K562 (cell line): Measurements from ENCODE around the gene POLR1A. TPM values are rescaled to one million over a fixed set of nuclear protein-coding genes. Genes with fewer than 3 reads are reported as not detected.

Experiments used
- ATAC-seq: fragments of 200-7000 bp; cut with Tn5 transposase; 3 replicates; pipeline ENCODE4 v1.9.1; 2020; ENCODE audit warnings: moderate library complexity
- BruUV-seq: library from RNA; stranded (reverse); fragments of 400-500 nt; replicated peaks from 2 replicates; lab custom pipeline; 2021; lab: Mats Ljungman, UMichigan
- CTCF ChIA-PET: fragments of 300-600 bp; formaldehyde crosslinking; extraction: SDS; loops from one replicate; lab custom pipeline; 2021; ENCODE audit warnings: low intra/inter-chr PET ratio; lab: Yijun Ruan, JAX
- POLR2A ChIA-PET: fragments of 300-600, 350-650 bp; sonication (Branson Sonifier 250); formaldehyde crosslinking; extraction: SDS; loops from one replicate; lab custom pipeline; 2021; ENCODE audit warnings: antibody characterized with exemption, inconsistent platforms; lab: Yijun Ruan, JAX
- DNase-seq, 4 experiments: peaks; one replicate each; pipeline versions ENCODE4 v3.0.0 to v3.0.0-alpha.2; 2011 to 2018; ENCODE audit warnings: low spot score in 3 of 4, mixed read lengths in 3 of 4; ENCODE audit errors: extremely low read depth in 1 of 4
- FAIRE-seq: peaks from 2 replicates; lab custom pipeline; 2011; peaks lifted over from hg19 to GRCh38; lab: Jason Lieb, UNC
- H2AFZ ChIP-seq: 2 replicates; pipeline ENCODE4 v1.6.0; 2011; ENCODE audit warnings: low read depth, low read length, control low read depth, inconsistent platforms
- H3K27ac ChIP-seq: fragments of 200-600 bp; 3 replicates; pipeline ENCODE4 v1.8.0; 2011; ENCODE audit warnings: low read depth, mild to moderate bottlenecking, control low read depth, inconsistent platforms, low read length, moderate library complexity, mixed read lengths; ENCODE audit errors: extremely low read depth
- H3K27me3 ChIP-seq, 2 experiments: fragments of 300-600 bp in 1 of 2; 2 replicates in 1 of 2; 3 replicates in 1 of 2; pipeline versions ENCODE4 v1.6.0 to v1.8.0; 2011; ENCODE audit warnings: inconsistent platforms in 2 of 2, low read length in 2 of 2, mild to moderate bottlenecking in 1 of 2, mixed read lengths in 1 of 2, moderate library complexity in 1 of 2; ENCODE audit not compliant: control insufficient read depth in 2 of 2, insufficient read depth in 2 of 2
- H3K36me3 ChIP-seq: fragments of 300-600 bp; 3 replicates; pipeline ENCODE4 v1.8.0; 2011; ENCODE audit warnings: mild to moderate bottlenecking, low read length, inconsistent platforms; ENCODE audit not compliant: control insufficient read depth, insufficient read depth
- H3K4me1 ChIP-seq, 2 experiments: fragments of 200-600 bp in 1 of 2; replicated peaks in 1 of 2; 2 replicates in 1 of 2; 3 replicates in 1 of 2; pipeline versions ENCODE4 v1.5.1 to v1.8.0; 2011; ENCODE audit warnings: inconsistent platforms in 2 of 2, low read length in 2 of 2, mild to moderate bottlenecking in 1 of 2, mixed read lengths in 1 of 2, moderate library complexity in 1 of 2; ENCODE audit not compliant: control insufficient read depth in 2 of 2, insufficient read depth in 2 of 2
- H3K4me2 ChIP-seq: 2 replicates; pipeline ENCODE4 v1.6.1; 2011; ENCODE audit warnings: low read length, control low read depth, inconsistent platforms, mixed read lengths; ENCODE audit not compliant: insufficient read depth
- H3K4me3 ChIP-seq: fragments of 200-600 bp; sonication (generic), shearing (Covaris generic); 2 replicates; pipeline ENCODE4 v1.5.1; 2016; ENCODE audit warnings: control low read depth, inconsistent platforms
- H3K79me2 ChIP-seq: fragments of 200-600 bp; 3 replicates; pipeline ENCODE4 v1.8.0; 2011; ENCODE audit warnings: low read length, inconsistent platforms; ENCODE audit not compliant: control insufficient read depth, insufficient read depth
- H3K9ac ChIP-seq, 2 experiments: 2 replicates each; pipeline versions ENCODE4 v1.6.0 to v1.6.1; 2011; ENCODE audit warnings: low read depth in 2 of 2, low read length in 2 of 2, control low read depth in 1 of 2, inconsistent platforms in 1 of 2, mild to moderate bottlenecking in 1 of 2, mixed read lengths in 1 of 2; ENCODE audit not compliant: insufficient read depth in 1 of 2
- H3K9me1 ChIP-seq: one replicate; pipeline ENCODE4 v1.6.0; 2011; ENCODE audit warnings: inconsistent platforms, mild to moderate bottlenecking, low read length, moderate library complexity; ENCODE audit not compliant: control insufficient read depth, insufficient read depth
- H3K9me3 ChIP-seq: replicated peaks from 2 replicates; pipeline ENCODE4 v1.5.1; 2011; ENCODE audit warnings: low read depth, low read length, inconsistent platforms; ENCODE audit not compliant: control insufficient read depth, insufficient read depth
- H4K20me1 ChIP-seq: replicated peaks from 2 replicates; pipeline ENCODE4 v1.6.1; 2011; ENCODE audit warnings: low read length, inconsistent platforms, mixed read lengths; ENCODE audit not compliant: control insufficient read depth, insufficient read depth
- CEBPG ChIP-seq, 3 experiments: fragments of 200-800 bp in 1 of 3; sonication (Bioruptor generic) in 1 of 3; sonication (generic) in 1 of 3; formaldehyde crosslinking in 1 of 3; IDR thresholded peaks in 2 of 3; conservative IDR thresholded peaks in 1 of 3; 2 replicates each; pipeline versions ENCODE4 v1.6.1 to v1.8.0; 2016 to 2022; ENCODE audit warnings: missing compliant biosample characterization in 2 of 3, missing genetic modification characterization in 2 of 3, mild to moderate bottlenecking in 1 of 3, missing genetic modification reagents in 1 of 3
- DDX20 ChIP-seq: fragments of 450-650 bp; IDR thresholded peaks from 2 replicates; pipeline ENCODE4 v1.6.1; 2016; ENCODE audit warnings: missing genetic modification characterization, low read depth, mild to moderate bottlenecking, missing compliant biosample characterization, moderate library complexity
- FIP1L1 ChIP-seq: fragments of 200-400 bp; formaldehyde crosslinking; IDR thresholded peaks from 2 replicates; pipeline ENCODE4 v1.6.1; 2018; ENCODE audit warnings: mild to moderate bottlenecking, low read depth, low read length; ENCODE audit not compliant: poor library complexity, severe bottlenecking
- HDAC2 ChIP-seq: fragments of 450-650 bp; IDR thresholded peaks from 2 replicates; pipeline ENCODE4 v1.6.1; 2016; ENCODE audit warnings: mild to moderate bottlenecking
- KAT7 ChIP-seq: sonication (generic); formaldehyde crosslinking; IDR thresholded peaks from 2 replicates; pipeline ENCODE4 v1.8.0; 2022; ENCODE audit warnings: missing genetic modification reagents, mild to moderate bottlenecking, borderline replicate concordance
- KAT8 ChIP-seq: fragments of 450-650 bp; IDR thresholded peaks from 2 replicates; pipeline ENCODE4 v1.6.1; 2016; ENCODE audit warnings: low read depth, mild to moderate bottlenecking
- KLF16 ChIP-seq: IDR thresholded peaks from 2 replicates; pipeline ENCODE4 v1.6.1; 2016; ENCODE audit warnings: antibody characterized with exemption
- MAX ChIP-seq: sonication (generic); formaldehyde crosslinking; IDR thresholded peaks from 2 replicates; pipeline ENCODE4 v1.9.0; 2022; ENCODE audit warnings: mild to moderate bottlenecking, missing genetic modification reagents
- PHB2 ChIP-seq: fragments of 450-650 bp; IDR thresholded peaks from 2 replicates; pipeline ENCODE4 v1.6.1; 2017; ENCODE audit warnings: low read depth
- PTRF ChIP-seq: fragments of 450-650 bp; IDR thresholded peaks from 2 replicates; pipeline ENCODE4 v1.6.1; 2016; ENCODE audit warnings: mild to moderate bottlenecking, missing genetic modification characterization, missing compliant biosample characterization
- PURB ChIP-seq: sonication (generic); formaldehyde crosslinking; IDR thresholded peaks from 2 replicates; pipeline ENCODE4 v1.9.0; 2021; ENCODE audit warnings: low read depth, mild to moderate bottlenecking, missing genetic modification reagents
- SUPT5H ChIP-seq: fragments of 450-650 bp; IDR thresholded peaks from 2 replicates; pipeline ENCODE4 v1.6.1; 2016
- ZBTB7A ChIP-seq: IDR thresholded peaks from 2 replicates; pipeline ENCODE4 v1.6.1; 2011; ENCODE audit warnings: low read depth, mild to moderate bottlenecking, low read length, moderate library complexity, borderline replicate concordance; ENCODE audit not compliant: control insufficient read depth
- ZNF121 ChIP-seq: sonication (generic); formaldehyde crosslinking; conservative IDR thresholded peaks from 2 replicates; pipeline ENCODE4 v1.8.0; 2022; ENCODE audit warnings: missing genetic modification reagents
- ZNF764 ChIP-seq: fragments of 250-450 bp; sonication (Bioruptor Pico); IDR thresholded peaks from 2 replicates; pipeline ENCODE4 v1.4.0; 2020; ENCODE audit warnings: low read depth, mild to moderate bottlenecking, moderate library complexity
- WGBS: fragments of 100-300 bp; shearing (Covaris generic); methylation state at CpG from one replicate; pipeline ENCODE4 v1.1.6; 2016; ENCODE audit warnings: low coverage, mixed read lengths; ENCODE audit not compliant: insufficient coverage; ENCODE audit errors: missing lambda C conversion rate; 5-methylcytosine and 5-hydroxymethylcytosine counted together
- in situ Hi-C: fragments of 300-500 bp; cut with MboI; formaldehyde crosslinking; loops from 4 replicates; pipeline ENCODE4 v1.15.0; 2018; ENCODE audit warnings: inconsistent platforms, mixed read lengths
- intact Hi-C: fragments of 100-400 bp; cut with micrococcal nuclease; formaldehyde crosslinking; loops from 2 replicates; pipeline ENCODE4 v1.14.2; 2022
- polyA plus RNA-seq, 8 experiments: library from polyadenylated mRNA; depleted of rRNA in 4 of 8; stranded (reverse) in 5 of 8; unstranded in 3 of 8; fragments of >200 nt; fragmentation: Nextera tagmentation in 2 of 8; fragmentation: Illumina TruSeq in 1 of 8; extraction: Ambion mirVana in 2 of 8; extraction: Trizol in 1 of 8; gene quantifications; 2 replicates each; pipeline versions ENCODE4 v1.2.1 to v1.2.3, GENCODE V29; 2011 to 2014; ENCODE audit warnings: inconsistent platforms in 1 of 8, missing spikeins in 1 of 8
- total RNA-seq, 7 experiments: library from RNA; depleted of rRNA in 6 of 7; stranded (reverse); fragments of >200 nt in 6 of 7; fragmentation: Illumina TruSeq in 2 of 7; extraction: Trizol in 2 of 7; gene quantifications; 2 replicates each; pipeline versions ENCODE4 v1.2.1 to v1.2.3, GENCODE V29; 2011 to 2021; ENCODE audit warnings: low replicate concordance in 1 of 7

The POLR1A gene
- total and polyA plus RNA-seq, 9 of the 15 experiments (the other 6 are each of a cell fraction or from before 2014, with no cell fraction given) = 3.0 to 72.1 (median 21.8) TPM

GRCh38 chr2:86147793-86148192 is 42.1 kb upstream of the POLR1A start:
- in situ Hi-C loops = no loop called here
- Histone ChIP-seq H3K4me3 (no peak overlapping the region), H3K79me2 (no peaks in the 10 kb centered on the region), H3K27me3 (no peaks in the 10 kb centered on the region), H3K9ac (no peak overlapping the region), H3K36me3 (peaks cover 90% of the 10 kb centered on the region), H4K20me1 (no peaks in the 10 kb centered on the region), H2AFZ (no peak overlapping the region), H3K27ac (no peak overlapping the region), H3K4me1 (no peaks in the 10 kb centered on the region), H3K4me2 (no peak overlapping the region), H3K9me1 (no peaks in the 10 kb centered on the region), H3K9me3 (no peaks in the 10 kb centered on the region)
- no peak for ATAC-seq
- DNase-seq = no peak
- TF ChIP-seq KLF16 (no peak), PURB (CRISPR knock-in tag) (no peak)
- POLR2A ChIA-PET = interaction anchor here (2.9 kb wide), 1 partner anchor 11 kb away, joined by 9 read pairs; no protein-coding TSS in a partner anchor
- no TSS peak for BruUV-seq
- intact Hi-C loops = no loop called here
- FAIRE-seq = no peak
- 88% methylated on average over 2 of the region's 2 CpGs for WGBS
- CTCF ChIA-PET = no interaction called here

- Histone ChIP-seq H3K4me3 (no peak overlapping the region), H3K4me2 (no peak overlapping the region), H3K36me3 (peaks cover 91% of the 10 kb centered on the region), H3K79me2 (no peaks in the 10 kb centered on the region), H3K27me3 (no peaks in the 10 kb centered on the region), H3K9me1 (no peaks in the 10 kb centered on the region), H3K27ac (no peak overlapping the region), H3K9ac (no peak overlapping the region), H4K20me1 (no peaks in the 10 kb centered on the region), H3K9me3 (no peaks in the 10 kb centered on the region), H3K4me1 (no peaks in the 10 kb centered on the region), H2AFZ (no peak overlapping the region)
- ChIA-PET CTCF (no interaction called here), POLR2A (interaction anchor here (1.0 to 1.2 kb wide), 4 partner anchors 13 to 51 kb away, joined by 3 to 5 read pairs (median 3); partner anchors contain the start of gene IMMT)
- FAIRE-seq (peak; percentile 19), DNase-seq (no peak), ATAC-seq (no peak; the same call in 2 of the 3 replicates)
- TSS peak; percentile 72 for BruUV-seq
- intact Hi-C loops = no loop called here
- 91% methylated on average over 14 of the region's 14 CpGs for WGBS
- in situ Hi-C loops = no loop called here
- TF ChIP-seq KAT8 (no peak), ZNF121 (CRISPR knock-in tag) (no peak), PHB2 (no peak), CEBPG (CRISPR knock-in tag; IDR thresholded peaks at IDR 0.05) (no peak), CEBPG (tag; conservative IDR thresholded peaks at IDR 0.05 in 1 of 2, IDR thresholded peaks at IDR 0.05 in 1 of 2) (no peak), ZBTB7A (no peak), PTRF (tag) (no peak), FIP1L1 (no peak), MAX (CRISPR knock-in tag) (no peak), KAT7 (CRISPR knock-in tag) (no peak), HDAC2 (no peak), ZNF764 (CRISPR knock-in tag) (no peak), SUPT5H (0 out of 2 replicates have a peak, but pooled peaks have one; percentile 32), DDX20 (tag) (no peak)
Observed at GRCh38 chr2:86143926-86144685, 38.4 kb upstream of the POLR1A start.
